HG02973 (cell line): ENCODE results near the gene ZG16.
A peak's percentile ranks its signal among the peaks of the same experiment; 100 is the strongest.
"Not testable (repeated sequence)": the region's sequence is repeated elsewhere in the genome, so short reads cannot be mapped to it uniquely, and the experiment has no call there.

Experiments used
- ATAC-seq: cut with Tn5 transposase; IDR thresholded peaks from one replicate; pipeline ENCODE4 v1.9.1; 2021; ENCODE audit warnings: moderate library complexity; ENCODE audit not compliant: unreplicated experiment

The ZG16 gene

DNA sequence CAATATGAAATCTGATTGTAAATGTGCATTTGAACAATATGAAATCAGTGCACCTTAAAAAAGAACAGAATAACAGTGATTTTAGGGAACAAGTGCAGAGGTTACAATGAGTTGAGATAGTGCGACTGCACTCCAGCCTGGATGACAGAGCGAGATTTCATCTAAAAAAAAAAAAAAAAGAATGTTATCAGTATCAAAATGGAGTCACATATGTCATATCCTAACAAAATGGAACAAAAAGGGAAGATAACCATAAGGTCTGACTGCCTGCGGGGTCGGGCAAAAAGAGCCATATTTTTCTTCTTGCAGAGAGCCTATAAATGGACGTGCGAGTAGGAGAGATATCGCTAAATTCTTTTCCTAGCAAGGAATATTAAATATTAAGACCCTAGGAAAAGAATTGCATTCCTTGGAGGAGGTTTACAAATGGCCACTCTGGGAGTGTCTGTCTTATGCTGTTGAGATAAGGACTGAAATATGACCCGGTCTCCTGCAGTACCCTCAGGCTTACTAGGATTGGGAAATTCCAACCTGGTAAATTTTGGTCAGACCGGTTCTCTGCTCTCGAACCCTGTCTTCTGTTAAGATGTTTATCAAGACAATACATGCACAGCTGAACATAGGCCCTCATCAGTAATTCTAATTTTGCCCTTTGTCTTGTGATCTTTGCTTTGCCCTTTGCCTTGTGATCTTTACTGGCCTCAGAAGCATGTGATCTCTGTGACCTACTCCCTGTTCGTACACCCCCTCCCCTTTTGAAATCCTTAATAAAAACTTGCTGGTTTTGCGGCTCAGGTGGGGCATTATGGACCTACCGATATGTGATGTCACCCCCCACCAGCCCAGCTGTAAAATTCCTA lies 5.3 kb downstream of the ZG16 start:
- ATAC-seq = not testable (repeated sequence)

DNA sequence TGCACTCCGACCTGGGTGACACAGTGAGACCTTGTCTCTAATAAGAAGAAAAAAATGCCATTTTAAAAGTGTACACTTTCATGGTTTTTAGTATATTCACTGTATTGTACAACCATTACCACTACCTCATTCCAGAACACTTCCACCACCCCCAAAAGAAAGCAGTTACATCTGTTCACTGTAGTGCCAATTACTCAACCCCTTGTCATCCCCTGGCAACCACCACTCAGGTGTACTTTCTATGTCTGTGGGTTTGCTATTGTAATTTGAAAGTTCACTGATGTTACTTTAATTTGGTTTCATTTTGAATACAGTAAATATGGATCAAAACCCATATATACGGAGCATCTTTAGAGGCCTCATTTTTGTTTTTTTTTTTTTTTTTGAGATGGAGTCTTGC lies 6.1 kb downstream of the ZG16 start:
- ATAC-seq = no peak

DNA sequence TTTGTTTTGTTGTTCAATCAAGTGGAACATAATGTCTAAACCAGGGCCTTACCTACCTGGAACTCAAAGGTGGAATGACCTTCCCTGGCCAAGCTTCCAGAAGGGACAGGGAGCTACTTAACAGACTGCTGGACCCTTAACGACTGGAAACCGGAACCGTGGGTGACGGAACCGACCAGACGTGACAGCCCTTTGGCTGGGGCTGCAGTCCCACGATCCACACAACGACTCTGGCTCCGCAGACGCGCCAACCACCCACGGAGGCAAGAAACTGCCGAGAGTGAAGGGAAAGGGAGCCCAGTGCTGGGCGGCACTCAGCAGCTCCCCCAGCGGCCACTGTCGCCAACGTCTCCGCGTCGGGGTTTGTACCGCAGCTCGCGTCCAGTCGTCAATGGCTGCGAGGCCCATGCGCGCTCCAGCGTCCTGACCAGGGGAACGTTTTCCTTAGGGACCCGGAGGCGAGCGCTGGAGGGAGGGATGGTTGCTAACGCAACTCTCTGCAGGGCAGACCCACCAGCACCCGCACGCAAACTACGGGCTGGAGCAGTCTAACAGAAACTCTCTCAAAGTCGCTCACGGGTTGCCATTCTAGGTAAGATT lies 6.9 kb downstream of the ZG16 start:
- ATAC-seq = no peak

DNA sequence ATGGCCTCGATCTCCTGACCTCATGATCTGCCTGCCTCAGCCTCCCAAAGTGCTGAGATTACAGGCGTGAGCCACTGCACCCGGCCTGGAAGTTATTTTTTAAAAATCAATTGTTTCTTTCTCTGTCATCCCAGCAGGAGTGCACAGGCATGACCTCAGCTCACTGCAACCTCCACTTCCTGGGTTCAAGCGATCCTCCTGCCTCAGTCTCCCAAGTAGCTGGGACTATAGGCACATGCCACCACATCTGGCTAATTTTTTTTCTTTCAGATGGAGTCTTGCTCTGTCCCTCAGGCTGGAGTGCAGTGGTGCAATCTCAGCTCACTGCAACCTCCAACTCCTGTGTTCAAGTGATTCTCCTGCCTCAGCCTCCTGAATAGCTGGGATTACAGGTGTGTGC lies 9.1 kb downstream of the ZG16 start:
- not testable (repeated sequence) for ATAC-seq

DNA sequence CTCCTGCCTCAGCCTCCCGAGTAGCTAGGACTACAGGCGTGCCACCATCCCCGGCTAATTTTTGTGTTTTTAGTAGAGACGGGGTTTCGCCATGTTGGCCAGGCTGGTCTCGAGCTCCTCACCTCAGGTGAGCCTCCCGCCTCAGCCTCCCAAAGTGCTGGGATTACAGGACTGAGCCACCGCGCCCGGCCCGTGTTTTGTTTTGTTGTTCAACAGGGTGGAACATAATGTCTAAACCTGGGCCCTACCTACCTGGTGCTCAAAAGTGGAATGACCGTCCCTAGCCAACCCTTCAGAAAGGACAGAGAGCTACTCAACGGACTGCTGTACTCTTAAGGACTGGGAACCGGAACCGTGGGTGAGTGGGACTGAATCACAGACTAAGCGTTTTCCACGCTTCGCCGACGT lies 11.7 kb downstream of the ZG16 start:
- ATAC-seq = no peak

DNA sequence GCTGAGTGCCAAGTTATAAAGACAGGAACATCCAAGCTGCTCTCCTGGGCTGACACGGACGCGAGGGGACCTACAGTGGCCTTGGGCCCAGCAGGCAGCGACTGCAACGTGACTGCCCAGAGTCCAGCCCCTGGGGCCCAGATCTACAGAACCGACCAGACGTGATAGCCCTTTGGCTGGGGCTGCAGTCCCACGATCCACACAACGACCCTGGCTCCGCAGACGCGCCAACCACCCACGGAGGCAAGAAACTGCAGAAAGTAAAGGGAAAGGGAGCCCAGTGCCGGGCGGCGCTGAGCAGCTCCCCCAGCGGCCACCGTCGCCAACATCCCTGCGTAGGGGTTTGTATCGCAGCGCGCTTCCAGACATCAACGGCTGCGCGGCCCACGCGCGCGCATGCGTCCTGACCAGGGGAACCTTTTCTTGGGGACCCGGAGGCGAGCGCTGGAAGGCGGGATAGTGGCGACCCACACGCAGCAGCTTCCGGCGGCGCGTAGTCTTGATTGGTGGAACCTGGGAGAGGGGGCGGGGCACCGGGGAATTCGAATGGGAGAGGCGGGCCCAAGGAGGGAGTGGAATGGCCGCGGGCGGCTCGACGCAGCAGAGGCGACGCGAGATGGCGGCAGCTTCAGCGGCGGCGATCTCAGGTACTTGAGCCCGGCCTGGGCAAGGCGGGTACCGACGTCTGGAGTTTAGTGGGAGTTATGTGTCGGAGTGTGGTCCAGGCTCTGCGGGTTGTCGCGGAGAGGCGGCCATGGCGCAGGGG lies 12.3 kb downstream of the ZG16 start, which contains the start of gene KIF22:
KIF22 (plus strand) TSS at position 569 of the 766 bp plus-strand sequence; CDS start at position 578, 9 bp downstream.
- ATAC-seq = peak; percentile 85

DNA sequence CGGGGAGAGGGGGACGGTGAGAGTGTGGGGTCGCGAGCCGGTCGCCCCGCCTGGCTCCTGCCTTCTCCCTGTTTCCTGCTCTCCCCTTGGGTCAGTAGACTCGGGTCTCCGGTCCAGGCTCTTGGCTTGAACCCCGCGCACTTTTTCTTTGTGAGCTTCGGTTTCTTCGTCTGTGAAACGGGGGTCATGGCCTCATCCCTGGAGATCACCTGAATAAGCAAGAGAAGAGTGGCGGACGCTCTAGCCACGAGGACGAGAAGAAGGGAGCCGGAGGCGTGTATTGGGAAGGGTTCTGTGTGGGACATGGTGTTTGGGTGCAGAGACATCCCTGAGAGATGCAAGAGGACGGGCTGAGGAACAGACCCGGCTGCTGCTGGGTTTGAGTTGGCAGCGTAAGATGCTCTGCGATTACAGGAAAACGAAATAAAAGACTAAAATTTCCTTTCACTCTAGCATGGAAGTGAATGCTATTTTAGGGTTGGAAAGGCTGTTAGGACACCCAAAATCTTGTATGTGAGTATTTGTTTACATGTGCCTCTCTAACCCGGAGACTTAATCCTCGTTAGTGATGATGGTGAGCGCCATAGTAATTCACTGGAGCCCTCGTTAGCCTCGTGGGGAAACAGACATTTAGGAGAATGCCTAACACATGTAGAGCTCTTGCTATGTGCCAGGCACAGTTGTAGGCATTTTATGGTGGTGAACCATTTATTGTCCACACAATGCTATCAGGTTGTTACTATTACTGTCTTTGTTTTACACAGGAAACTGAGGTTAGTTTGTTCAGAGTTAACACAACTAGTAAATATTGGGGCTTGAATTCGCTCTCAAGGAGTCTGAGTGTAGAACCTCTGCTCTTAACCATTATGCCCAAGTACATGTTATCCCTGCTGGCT lies 13.1 kb downstream of the ZG16 start:
- peak; percentile 6 for ATAC-seq

DNA sequence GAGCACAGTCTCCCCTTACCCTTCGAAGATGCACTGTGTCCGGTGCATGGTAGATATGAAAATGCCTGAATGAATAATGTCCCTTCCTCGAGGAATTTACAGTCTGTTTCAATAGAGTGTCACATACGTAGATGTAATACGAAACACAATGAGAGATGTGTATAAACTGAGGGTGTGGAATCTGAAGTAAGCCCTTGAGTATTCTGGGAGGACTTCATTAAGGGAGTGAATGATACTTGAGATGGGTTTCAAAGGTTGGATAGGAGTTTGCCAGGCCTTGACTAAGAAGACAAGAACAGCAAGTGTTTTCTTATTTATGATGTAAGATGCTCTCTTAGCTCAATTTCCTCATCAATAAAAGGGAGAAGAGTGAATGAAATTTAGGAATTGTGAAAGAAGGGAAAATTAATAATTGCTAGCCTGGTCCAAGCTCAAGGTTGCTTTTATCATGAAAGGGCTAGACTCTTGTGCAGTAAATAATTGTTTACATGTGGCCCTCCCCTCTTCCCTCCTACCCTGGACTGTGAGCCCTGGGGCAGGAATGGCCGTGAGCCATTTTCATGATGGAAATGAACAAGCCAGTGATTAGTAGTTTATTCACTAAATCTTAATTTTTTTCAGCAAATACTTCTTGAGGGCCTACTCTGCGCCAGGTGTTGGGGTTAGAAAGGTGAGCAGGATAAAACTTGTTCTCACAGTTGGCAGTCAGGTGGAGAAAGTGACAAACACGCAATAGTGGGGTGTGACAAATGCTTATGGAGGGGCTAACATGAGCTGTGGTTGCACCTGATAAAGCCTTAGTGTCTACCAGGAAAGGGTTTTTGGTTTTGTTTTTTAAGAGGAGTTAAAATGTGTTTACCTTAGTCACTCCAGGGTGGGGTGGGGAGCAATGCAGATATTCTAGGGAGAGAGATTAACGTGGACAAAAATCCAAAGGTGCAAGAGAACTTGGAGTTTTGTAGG lies 14.1 kb downstream of the ZG16 start:
- no peak for ATAC-seq

DNA sequence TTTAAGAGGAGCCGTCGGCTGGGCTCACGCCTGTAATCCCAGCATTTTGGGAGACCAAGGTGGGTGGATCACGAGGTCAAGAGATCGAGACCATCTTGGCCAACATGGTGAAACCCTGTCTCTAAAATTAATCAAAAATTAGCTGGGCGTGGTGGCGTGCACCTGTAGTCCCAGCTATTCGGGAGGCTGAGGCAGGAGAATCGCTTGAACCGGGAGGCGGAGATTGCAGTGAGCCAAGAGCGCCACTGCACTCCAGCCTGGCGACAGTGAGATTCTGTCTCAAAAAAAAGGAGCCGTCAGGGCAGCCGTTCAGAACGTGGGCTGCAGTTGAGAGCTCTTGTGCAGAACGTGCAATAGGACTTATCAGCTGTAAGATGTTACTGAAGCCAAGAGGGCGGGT lies 15.1 kb downstream of the ZG16 start:
- ATAC-seq = not testable (repeated sequence)

DNA sequence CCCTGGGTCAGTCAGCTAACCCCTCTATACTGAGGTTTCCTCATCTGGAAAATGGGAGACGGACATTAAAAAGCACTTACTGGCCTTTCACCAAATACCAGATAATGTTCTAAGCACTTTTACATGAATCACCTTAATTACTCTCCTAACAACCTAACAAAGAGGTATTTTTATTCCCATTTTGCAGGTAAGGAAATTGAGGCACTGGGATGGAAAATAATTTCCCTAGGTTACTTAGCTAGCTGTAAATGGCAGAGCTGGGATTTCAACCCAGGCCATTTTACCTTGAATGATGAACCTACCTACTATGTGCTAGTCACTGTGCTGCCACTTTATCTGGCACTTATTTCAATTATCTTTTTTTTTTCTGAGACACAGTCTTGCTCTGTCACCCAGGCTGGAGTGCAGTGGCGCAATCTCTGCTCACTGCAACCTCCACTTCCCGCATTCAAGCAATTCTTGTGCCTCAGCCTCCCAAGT lies 16.2 kb downstream of the ZG16 start:
- no peak for ATAC-seq

DNA sequence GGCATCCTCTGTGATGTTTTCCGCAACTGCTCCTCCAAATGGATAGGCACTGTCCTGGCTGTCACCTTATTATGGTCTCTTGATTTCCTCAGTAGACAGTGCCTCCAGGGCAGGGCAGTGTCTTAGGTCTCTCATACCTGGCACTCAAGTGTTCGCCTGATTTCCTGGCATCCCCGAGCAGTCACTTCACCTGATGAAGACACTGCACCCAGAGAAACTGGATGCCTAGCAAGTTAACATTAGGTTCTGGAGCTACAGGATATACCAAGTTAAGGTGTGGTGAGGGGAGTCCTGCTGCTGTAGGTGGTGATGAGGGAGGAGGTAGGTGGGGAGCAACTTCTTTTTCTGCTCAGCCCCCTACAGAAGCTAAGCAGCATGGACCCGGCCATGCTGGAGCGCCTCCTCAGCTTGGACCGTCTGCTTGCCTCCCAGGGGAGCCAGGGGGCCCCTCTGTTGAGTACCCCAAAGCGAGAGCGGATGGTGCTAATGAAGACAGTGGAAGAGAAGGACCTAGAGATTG lies 24.4 kb downstream of the ZG16 start:
- ATAC-seq = no peak

DNA sequence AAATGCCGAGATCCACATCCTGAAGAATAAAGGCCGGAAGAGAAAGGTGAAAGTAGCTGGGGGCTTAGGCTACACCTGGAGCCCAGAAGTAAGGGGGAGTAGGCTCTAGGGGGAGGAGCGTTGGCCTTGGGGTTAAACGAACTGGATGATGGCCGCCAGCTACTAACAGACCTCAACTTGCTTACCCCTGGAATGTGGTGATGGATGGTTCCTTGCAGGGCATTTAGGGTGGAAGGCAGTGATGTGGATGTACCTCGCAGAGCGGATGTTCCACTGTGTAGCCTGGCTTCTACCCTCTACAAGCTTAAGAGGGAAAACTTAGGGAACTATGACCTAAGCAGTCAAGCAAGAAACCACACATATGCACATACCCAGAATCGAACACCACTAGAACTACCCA lies 26.0 kb downstream of the ZG16 start:
- ATAC-seq = no peak

DNA sequence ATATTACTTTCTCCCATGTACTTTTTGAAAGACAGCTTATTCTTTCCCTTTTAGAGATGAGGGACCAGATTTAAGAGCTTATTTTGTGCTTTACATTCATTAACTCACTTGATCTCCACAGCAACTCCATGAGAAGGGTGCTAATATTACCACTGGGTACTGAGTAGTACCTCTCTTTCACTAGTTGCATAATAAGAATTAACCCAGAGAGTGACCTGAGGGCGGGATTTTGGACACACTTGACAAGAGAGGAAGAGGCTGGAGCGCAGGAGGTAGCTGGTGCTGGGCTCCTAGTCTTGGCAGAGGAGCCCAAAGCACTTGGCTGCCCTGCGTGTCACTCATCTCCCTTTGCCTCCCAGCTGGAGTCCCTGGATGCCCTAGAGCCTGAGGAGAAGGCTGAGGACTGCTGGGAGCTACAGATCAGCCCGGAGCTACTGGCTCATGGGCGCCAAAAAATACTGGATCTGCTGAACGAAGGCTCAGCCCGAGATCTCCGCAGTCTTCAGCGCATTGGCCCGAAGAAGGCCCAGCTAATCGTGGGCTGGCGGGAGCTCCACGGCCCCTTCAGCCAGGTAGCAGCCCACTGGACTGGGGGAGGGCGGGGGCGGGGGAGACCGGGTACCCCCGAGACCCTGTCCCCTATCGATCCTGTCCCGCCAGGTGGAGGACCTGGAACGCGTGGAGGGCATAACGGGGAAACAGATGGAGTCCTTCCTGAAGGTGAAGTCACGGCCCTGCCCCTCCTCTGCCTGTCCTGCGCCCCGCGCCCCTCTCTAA lies 26.6 kb downstream of the ZG16 start:
- no peak for ATAC-seq

DNA sequence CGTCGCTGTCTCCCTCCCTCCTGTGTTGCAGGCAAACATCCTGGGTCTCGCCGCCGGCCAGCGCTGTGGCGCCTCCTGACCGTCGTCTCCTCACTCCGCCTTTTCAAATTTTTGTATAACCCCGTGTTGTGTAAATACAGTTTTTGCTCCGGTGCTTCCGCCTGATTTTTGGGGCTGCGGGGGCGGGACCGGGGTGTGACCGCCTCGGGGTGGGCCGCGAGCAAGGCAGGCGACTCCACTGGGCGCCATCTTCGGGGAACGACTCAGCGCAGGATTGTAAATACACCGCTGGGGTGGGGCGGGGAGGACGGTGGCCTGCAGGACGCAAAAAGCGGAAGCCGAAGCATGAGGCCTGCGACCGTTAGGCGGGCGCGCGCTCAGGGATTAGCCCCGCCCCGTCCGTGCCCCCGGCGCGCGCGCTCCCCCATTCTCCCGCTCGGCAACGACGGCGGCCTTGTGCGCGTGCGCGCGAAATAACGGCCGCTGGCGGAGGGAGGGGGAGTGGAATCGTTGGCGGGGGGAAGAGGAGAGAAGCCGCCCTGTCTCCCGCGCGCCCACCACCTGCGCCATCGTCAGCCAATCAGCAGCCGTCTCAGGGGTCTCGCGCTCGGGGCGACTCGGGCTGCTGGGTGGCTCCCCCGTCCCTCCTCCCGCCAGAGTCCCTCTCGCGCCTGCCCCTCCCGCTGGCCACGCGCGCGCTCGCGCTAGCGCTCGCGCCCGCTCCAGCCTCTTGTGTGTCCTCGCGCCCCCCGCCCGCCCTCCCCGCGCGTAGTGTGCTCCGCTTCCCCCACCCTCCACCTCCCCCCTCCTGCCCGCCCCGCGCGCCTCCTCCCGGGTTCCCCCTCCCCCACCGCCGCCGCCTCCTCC lies 27.4 kb downstream of the ZG16 start:
- peak; percentile 41 for ATAC-seq

DNA sequence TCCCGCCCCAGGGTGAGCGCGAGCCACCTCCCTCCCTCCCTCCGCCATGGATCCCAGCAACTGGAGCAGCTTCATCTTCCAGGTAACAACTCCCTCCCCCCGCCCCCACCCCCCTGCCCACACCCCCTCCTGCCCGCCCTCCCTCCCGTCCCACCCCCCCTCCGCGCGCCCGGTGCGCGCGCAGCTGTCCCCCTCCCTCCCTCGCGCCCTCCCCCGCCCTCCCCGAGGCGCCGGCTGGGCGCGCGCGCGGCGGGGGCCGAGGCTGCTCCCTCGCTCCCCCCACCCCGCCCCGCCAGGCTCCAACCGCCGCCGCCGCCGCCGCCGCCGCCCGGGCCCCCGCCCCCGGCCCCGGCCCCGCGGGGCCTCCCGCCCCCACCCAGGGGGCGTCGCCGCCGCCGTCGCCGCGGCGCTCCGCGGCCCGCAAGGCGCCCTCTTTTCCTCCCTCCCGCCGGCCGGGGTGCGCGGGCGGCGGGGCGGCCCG lies 28.1 kb downstream of the ZG16 start, which contains the start of gene MAZ:
MAZ (plus strand) TSS at position 431 of the 481 bp plus-strand sequence. CDS start 173 bp downstream, outside the sequence.
- ATAC-seq = no peak

DNA sequence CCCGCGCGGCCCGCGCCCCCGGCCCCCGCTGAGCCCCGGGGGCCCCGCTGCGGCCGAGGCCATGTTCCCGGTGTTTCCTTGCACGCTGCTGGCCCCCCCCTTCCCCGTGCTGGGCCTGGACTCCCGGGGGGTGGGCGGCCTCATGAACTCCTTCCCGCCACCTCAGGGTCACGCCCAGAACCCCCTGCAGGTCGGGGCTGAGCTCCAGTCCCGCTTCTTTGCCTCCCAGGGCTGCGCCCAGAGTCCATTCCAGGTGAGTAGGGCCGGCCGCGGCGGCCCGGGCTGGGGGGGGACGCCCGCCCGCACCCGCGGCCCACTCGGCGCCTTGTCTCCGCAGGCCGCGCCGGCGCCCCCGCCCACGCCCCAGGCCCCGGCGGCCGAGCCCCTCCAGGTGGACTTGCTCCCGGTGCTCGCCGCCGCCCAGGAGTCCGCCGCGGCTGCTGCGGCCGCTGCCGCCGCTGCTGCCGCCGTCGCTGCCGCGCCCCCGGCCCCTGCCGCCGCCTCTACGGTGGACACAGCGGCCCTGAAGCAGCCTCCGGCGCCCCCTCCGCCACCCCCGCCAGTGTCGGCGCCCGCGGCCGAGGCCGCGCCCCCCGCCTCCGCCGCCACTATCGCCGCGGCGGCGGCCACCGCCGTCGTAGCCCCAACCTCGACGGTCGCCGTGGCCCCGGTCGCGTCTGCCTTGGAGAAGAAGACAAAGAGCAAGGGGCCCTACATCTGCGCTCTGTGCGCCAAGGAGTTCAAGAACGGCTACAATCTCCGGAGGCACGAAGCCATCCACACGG lies 28.8 kb downstream of the ZG16 start:
- ATAC-seq = no peak
